HG02798 (cell line): Measurements from ENCODE around the gene PIK3CB.
A peak's percentile ranks its signal among the peaks of the same experiment; 100 is the strongest.
"Not testable (repeated sequence)": the region's sequence is repeated elsewhere in the genome, so short reads cannot be mapped to it uniquely, and the experiment has no call there.

Experiments used
- ATAC-seq: cut with Tn5 transposase; IDR thresholded peaks from one replicate; pipeline ENCODE4 v1.9.1; 2021; ENCODE audit warnings: mild to moderate bottlenecking; ENCODE audit not compliant: unreplicated experiment, poor library complexity

Gene PIK3CB

DNA sequence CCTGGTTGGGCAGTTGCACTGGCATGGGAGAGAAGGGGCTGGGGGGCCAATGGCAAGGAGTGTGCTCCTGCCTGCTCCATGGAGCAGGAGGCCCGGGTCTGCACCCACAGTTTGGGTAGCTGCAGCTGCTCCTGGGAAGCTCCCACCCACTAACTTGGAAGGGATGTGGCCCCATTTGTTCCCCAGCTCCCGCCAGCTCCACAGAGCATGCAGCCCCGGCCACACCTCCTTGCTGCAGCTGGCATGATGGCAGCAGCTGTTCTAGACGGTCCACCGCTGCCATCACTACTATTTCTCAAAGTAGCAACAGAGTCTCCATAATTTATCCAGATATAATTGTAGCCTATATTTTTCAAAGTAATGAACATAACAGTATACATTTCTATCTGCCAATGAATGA, 65.8 kb downstream of the PIK3CB start:
- no peak for ATAC-seq

DNA sequence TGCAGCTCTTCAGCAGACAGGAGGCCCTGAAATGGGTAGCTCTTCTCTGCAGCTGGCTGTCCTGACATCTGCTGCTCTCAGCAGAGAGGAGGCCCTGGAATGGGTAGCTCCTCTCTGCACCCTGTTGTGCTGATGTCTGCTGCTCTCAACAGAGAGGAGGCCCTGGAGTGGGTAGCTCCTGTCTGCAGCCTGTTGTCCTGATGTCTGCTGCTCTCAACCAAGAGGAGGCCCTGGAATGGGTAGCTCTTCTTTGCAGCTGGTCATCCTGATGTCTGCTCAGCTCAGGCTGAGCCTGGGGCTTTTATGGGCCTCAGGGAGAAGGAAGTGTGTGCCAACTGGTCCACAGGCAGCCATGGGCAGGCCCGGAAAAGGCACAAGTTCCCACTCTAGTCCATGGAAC, 66.6 kb downstream of the PIK3CB start:
- ATAC-seq, result no peak

DNA sequence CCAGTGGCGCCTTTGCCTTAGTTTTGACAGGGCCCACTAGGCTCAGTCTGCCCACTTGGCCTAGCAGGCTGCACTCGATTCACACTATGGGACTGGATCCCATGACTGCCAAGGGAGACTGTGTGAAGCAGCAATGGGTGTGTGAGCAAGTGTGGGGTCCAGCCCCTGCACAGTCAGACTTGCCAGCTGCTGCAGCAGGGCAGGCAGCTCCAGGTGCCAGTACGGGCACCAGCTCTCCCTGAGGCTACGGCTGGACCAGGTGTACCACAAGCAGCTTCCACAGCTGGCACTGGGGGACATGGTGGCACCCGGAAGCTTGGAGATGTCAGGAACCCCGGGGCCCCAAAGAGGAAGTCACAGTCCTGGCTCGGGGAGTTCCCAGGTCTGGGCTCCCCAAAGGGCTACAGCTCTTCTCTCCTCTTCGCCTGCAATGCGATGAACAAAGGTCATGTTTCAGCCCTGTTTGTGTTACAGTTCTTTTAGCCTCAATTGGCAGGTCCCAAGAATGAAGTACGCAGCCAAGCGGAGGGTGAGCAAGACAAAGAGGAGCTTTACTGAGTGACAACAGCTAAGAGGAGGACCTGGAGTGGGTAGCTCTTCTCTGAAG, 67.1 kb downstream of the PIK3CB start:
- ATAC-seq, result no peak

DNA sequence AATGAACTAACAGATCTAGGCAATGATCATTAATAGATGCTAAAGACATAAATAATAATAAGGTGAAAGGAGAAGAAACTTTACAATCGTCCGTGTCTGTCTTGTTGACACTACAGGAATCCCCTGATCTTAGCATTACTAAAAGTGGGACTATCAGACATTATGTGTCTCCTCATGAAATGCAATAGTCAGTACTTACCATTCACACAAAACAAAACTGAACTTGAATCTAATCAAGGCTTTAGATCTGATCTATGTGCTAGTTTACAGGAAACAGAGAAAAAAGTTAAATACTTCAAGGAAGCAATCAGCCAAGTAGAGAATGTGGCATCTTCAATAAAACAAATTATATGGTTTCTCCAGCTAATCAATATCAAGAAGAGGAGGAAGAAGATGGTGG, 73.7 kb downstream of the PIK3CB start:
- no peak for ATAC-seq

DNA sequence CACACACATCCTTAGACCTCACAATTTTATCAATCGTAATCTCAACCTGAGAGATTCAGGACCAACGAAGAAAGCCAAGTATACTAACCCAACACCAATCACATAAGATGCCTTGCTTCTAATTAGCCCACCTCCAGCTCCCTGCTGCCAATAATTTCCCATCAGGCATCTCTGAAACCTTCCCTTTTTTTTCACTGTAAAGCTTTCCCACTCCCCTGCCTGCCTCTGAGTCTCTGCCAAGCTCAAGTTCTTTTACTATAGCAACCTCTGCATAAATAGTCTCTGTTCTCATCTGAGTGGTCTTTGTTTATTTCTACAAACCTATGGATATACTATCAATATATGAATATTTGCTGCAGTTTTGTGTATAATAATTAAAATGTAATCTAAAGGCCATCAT, 86.5 kb downstream of the PIK3CB start:
- no peak for ATAC-seq

DNA sequence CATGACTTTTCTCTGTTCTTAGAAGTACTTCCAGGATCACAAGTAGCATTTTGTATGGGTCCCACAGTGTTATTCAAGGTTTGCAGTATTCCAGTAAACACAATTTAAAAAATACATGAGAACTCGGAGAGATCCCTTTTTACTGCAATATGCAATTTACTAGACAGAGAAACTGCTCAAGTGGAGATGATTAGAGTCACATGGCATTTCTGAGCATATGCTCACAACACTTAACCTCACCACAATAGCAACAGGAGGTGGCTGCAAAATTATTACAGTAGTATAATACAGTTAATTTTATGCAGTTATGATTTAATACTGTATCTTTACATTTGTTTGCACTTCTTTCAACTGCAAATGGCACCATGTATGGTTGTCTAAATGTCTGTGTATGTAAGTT, 87.5 kb downstream of the PIK3CB start:
- no peak for ATAC-seq

DNA sequence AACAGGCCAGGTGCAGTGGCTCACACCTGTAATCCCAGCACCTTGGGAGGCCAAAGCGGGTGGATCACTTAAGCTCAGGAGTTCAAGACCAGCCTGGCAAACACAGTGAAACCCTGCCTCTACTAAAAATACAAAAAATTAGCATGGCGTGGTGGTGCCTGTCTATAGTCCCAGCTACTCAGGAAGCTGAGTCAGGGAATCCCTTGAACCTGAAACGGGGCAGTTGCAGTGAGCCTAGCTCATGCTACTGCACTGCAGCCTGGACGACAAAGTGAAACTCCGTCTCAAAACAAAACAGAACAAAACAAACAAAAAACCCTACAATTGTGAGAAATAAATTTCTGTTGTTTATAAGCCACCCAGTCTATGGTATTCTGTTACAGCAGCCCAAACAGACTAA, 94.7 kb downstream of the PIK3CB start:
- ATAC-seq, result no peak

DNA sequence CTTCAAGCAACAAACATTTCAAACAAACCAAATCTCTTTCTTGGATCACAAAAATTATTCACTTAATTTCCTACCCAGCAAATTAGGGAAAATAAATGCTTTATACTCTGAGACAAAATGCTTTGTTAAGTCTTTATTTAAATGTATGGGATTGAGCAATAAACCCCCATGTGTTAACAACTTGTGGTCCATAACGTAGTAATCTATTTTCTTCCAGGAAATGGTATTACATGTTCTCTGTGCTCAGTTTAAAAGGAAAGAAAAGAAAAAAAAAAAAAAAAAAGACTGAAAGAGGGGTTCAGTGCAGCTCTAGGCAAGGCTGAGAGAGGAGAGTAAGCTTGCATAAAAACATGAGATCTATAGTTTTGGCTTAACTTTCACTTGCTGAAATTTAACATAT, 102.3 kb downstream of the PIK3CB start:
- ATAC-seq, result no peak

DNA sequence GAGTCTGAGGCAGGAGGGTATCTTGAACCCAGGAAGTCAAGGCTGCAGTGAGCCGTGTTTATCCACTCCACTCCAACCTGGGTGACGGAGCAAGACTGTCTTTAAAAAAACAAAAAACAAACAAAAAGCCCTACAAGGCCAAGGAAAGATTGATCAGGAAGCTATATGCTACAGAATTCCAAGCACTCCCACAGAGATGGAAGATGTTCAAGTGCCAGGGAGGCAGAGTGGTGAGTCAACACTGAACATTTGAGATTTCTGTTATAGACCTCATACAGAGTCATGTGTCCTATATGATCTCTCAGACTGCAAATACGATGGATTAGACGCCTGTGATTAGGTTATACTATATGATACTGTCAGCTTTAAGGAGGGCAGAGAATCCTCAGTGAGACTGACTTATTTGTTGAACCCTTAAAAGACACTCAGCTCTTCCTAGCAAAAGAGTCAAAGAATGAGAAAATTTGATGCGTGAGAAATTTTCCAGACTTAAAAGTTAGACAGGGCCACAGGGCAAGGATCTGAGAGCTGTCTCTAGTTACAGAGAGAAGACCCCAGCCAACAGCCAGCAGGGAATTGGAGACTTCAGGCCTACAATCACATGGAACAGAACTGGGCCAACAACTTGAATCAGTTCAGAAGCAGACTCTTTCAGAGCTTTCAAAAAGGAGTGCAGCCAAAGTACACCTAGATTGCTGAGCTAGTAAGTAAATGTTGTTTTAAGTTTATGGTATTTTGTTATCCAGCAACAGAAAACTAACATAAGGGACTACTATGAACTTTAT, 107.6 kb downstream of the PIK3CB start:
- ATAC-seq, result no peak

DNA sequence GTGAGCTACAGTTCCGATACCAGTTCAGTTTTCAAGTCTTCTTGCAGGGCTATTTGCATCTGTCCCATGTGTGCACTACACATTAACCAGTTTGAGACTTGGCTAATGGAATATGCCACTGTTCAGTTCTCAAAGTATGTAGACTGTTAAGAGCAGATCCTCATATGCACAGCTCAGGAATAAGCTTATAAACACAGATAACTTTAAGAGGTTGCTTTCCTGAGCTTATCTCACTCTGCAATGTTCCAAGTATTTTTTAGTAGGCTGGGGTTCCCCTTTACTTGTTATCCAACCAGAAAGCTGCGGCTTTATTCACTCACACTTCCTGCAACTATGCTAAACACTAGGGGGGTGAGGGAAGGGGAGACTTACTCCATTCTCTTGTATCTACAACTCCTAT, 108.7 kb downstream of the PIK3CB start:
- ATAC-seq, result not testable (repeated sequence)

DNA sequence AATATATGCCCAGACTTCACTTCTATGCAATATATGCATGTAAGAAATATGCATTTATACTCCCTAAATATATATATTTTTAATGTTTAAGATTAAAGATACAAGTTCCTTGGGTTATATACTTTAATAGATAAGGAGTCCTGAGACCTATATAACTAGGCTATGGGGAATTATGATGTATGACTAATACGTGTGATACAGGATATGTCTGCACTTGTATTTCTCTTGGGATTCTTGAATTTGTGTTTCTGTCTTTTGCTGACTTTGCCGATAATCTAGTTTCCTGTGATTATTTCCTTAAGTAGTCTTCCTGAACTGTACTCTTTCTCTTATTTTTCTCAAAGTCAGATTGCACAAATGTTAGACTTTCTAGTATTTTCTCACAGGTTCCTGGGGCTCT, 109.6 kb downstream of the PIK3CB start:
- no peak for ATAC-seq

DNA sequence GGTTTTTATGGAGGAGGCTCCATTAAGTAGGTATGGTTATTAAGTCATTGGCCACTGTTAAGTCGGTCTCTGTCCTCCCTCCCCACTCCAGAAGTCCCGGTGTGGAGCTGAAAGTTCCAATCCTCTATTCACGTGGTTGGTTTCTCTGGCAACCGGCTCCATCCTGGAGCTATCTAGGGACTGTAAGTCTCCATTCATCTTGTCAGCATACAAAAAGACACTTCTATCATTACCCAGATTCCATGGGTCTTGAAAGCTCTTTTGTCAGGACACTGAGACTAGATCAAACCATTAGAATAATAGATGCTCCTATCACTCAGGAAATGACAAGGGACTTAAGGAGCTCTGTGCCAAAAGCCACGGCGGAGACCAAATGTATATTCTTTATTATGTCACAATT, 110.3 kb downstream of the PIK3CB start:
- ATAC-seq, result no peak

DNA sequence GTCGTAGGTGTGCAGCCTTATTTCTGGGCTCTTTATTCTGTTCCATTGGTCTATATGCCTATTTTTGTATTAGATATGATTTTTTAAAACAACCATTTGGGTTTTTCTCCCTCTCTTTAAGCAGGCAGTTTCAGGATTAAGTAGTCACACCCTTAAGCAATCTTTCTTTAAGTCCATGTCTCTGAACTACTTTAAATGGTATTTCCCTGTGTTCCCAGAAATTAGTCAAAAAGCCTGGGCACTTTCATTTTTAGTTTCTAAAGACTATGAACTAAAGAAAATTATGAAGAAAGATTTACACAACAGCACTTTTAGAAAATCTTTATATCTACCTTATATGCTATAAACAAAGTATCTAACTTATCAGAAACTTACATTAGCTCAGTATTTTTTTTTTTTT, 115.9 kb downstream of the PIK3CB start:
- ATAC-seq, result no peak

DNA sequence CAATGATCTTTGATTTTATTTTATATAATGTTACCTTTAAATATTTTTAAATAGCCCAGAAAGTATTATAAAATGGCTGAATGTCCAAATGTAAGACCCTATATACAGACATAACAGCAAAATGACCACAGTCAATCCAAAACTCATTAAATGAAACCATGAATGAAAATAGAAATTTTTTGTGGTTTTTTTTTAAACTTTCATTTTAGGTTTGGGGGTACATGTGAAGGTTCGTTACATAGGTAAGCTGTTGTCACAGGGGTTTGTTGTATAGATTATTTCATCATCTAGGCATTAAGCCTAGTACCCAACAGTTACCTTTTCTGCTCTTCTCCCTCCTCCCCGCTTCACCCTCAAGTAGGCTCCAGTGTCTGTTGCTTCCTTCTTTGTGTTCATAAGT, 117.4 kb downstream of the PIK3CB start:
- peak; percentile 68 for ATAC-seq

DNA sequence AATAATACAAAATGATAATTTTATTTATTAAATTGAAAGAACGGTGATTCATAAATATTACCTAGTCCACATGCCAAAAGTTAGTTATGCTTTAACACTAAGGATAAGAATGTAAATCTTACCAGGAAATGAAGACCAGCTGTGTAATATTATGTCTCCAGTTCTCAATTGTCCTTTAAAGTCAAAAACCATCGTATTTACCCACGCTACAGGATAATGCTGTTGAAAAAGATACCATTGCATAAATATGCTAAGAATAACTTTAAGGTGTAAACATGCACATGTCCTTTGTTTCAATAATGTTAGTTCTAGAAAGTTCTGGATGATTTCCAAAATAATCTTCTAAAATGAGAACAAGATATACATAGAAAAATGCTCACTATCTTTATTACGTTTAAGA, 122.6 kb downstream of the PIK3CB start:
- no peak for ATAC-seq

DNA sequence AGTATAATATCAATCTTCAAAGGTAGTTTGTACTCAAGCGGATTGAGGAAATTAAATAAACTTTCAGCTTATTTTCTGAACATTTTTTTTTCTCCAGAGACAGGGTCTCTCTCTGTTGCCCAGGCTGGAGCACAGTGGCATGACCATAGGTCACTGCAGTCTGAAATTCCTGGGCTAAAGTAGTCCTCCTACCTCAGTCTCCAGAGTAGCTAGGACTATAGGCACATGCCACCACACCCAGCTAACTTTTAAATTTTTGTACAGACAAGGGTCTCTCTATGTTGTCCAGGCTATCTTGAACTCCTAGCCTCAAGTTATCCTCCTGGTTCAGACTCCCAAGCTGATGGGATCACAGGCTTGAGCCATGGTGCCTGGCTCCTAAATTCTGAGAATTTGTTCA, 129.1 kb downstream of the PIK3CB start:
- no peak for ATAC-seq

DNA sequence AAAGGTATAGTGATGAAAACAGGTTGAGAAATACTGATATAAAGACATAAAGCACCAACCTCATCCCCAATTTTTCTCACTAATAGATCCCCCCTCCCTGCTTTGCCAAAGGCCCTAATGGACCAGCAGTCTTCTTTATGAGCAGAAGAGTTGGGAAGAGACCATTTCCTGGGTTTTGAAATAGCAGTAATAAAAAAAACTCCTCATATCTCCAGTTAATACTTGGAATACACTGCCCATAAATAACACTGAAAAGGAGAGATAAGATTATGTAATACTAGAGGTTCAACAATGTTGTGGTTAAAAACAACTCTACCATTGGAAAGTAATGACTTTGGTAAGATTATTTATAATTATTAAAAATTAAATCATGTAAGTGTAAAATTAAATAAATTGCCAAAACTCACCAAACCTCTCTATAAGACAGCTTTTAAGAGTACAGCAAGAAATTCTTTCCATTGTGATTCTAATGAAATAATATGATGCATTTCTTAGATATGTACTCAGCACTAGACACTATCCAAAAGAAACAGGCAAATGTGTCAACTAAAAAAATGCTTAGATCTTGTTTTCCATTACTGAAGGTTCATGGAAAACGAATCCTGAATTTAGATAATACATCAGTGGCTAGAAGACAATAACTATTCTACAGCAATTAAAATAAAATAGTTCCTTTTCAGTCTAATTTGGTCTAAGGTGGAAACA, 137.9 kb downstream of the PIK3CB start:
- no peak for ATAC-seq

DNA sequence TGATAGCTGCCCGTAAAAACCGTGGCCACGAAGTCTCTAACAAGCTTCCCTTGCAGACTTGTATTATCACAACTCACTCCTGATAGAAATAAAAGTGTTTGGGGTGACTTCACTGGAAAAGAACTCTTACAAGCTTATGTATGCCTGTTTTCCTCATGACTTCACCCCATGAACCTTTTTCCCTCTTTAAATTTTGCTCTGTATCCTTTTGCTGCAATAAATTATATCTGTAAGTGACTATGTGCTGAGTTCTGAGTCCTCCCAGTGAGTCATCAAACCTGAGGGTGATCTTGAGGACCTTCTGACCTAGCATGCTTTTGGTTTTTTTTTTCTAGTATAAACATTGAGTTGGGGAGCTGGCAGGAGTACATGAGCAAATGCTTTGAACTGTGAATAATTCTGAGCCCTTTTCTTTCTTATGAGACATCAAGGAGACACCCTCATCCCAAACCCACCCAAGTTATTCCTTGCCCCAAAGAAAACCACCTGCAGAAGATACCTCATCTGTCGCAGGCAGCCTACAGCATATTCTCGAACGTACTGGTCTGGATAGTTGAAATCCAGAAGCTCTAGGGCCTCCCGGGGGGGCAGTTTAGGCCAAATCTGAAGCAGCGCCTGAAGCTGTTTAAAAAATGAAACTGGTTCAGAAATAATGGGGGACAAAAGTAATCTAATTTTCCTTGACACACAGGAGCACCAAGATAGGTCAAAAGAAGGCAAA, 140.3 kb downstream of the PIK3CB start:
- no peak for ATAC-seq

DNA sequence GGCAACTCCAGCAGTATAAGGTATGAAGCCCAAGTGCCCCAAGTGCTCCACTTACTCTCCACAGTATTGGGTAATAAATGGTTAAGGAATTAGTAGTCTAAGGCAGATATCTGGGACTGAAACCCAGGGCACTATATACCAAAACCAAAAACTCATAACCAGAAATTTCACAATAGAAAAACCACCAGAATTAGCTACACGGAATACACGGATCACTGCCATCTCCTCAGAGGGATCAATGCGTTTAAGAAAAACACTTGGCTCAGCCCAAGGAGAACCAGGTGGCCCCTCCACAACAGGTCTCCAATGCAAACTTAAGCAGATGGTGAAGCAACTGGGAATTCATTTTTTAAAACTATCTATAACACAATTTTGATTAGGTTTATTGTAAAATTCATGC, 142.6 kb downstream of the PIK3CB start:
- no peak for ATAC-seq

DNA sequence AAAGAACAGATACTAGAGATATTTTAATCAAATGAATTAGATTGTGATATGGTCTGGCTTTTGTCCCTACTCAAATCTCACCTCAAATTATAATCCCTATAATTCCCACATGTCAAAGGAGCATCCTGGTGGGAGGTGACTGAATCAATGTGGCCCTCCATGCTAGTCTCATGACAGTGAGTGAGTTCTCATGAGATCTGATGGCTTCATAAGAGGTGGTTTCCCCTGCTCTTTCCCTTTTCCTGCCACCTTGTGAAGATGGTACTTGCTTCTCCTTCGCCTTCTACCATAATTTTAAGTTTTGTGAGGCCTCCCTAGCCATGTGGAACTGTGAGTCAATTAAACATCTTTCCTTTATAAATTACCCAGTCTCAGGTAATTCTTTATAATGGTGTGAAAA, 143.4 kb downstream of the PIK3CB start:
- ATAC-seq, result no peak

DNA sequence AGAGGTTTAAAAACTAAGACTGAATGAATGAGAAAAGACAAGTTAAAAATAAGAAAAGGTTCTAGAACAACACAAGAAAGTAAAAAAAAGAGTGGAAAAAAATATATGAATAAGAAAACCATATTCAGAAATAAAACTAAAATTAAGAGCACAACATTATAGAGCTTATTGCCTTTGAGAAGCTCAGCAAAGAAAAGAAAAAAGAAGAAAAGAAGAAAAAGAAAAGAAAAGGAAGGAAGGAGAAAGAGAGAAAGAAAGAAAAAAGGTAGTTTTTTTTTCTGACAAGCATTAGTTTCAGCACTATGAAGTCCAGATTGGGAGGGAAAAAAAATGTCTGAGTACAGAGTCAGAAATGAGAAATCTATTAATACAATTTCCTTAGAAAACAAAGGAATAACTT, 144.7 kb downstream of the PIK3CB start:
- ATAC-seq, result no peak
